Uterus (tissue), 2 donors: Measurements from ENCODE around the gene RANBP10.

Experiments
- CTCF ChIP-seq, 4 experiments: fragments of 200-600 bp in 2 of 4; fragments of 450-650 bp in 2 of 4; sonication (generic) in 2 of 4; IDR thresholded peaks; one replicate each; pipeline ENCODE4 v1.5.1; 2016 to 2019; ENCODE audit warnings: antibody characterized with exemption in 4 of 4, mild to moderate bottlenecking in 2 of 4, moderate library complexity in 1 of 4
- POLR2A ChIP-seq, 2 donors: fragments of 450-650 bp; IDR thresholded peaks; one replicate each; pipeline ENCODE4 v1.6.1; 2016; ENCODE audit warnings: antibody characterized with exemption in 2 of 2, mild to moderate bottlenecking in 1 of 2, moderate library complexity in 1 of 2

GRCh38 chr16:67673712-67674580, 132.4 kb downstream of the RANBP10 start:
- no peak for TF ChIP-seq POLR2A (IDR thresholded peaks at IDR 0.05)
- TF ChIP-seq CTCF (IDR thresholded peaks at IDR 0.05) = no peak
